Stimulated activated CD8-positive, alpha-beta memory T cell treated with anti-CD3 and anti-CD28 coated beads, Interleukin-2, amount 100 ng/mL, for 1 hour (primary cell): Measurements from ENCODE around the gene INTS6.

ENCODE experiments used
- DNase-seq, 2 donors: peaks; one replicate each; pipeline ENCODE4 v3.0.0-alpha.2; 2020; ENCODE audit warnings: low read depth in 2 of 2

The INTS6 gene

GRCh38 chr13:51452361-51453206, at the start of gene INTS6:
INTS6 (minus strand) TSS chr13:51453036; CDS start chr13:51452525, 511 bp downstream.
- DNase-seq: peak; percentile 96 to 98

- DNase-seq: no peak
These were observed 49.4 kb upstream of the INTS6 start for GRCh38 chr13:51502153-51502651.

GRCh38 chr13:51501592-51502152, 48.8 kb upstream of the INTS6 start:
- no peak for DNase-seq

- no peak for DNase-seq
These were observed 48.3 kb upstream of the INTS6 start for GRCh38 chr13:51501096-51501495.

GRCh38 chr13:51500687-51501086, 47.9 kb upstream of the INTS6 start:
- DNase-seq: no peak

- DNase-seq: no peak
These were observed 47.0 kb upstream of the INTS6 start for GRCh38 chr13:51499841-51500240.

- no peak for DNase-seq
These were observed 42.5 kb upstream of the INTS6 start for GRCh38 chr13:51495316-51495715.

GRCh38 chr13:51494156-51494555, 41.3 kb upstream of the INTS6 start:
- DNase-seq: no peak

- no peak for DNase-seq
These were observed 35.4 kb upstream of the INTS6 start for GRCh38 chr13:51488212-51488611.

- no peak for DNase-seq
These were observed 28.8 kb upstream of the INTS6 start for GRCh38 chr13:51481656-51482055.

- DNase-seq: no peak
These were observed 26.3 kb upstream of the INTS6 start for GRCh38 chr13:51479199-51479523.

- DNase-seq: no peak
These were observed 25.8 kb upstream of the INTS6 start for GRCh38 chr13:51478418-51479198.

GRCh38 chr13:51477653-51478324, 25.0 kb upstream of the INTS6 start:
- DNase-seq: no peak

GRCh38 chr13:51477149-51477548, 24.3 kb upstream of the INTS6 start:
- no peak for DNase-seq

- no peak for DNase-seq
These were observed 23.1 kb upstream of the INTS6 start for GRCh38 chr13:51475727-51476501.

- no peak for DNase-seq
These were observed 17.0 kb upstream of the INTS6 start for GRCh38 chr13:51469790-51470189.

- no peak for DNase-seq
These were observed 14.9 kb upstream of the INTS6 start for GRCh38 chr13:51467730-51468129.

GRCh38 chr13:51465124-51465523, 12.3 kb upstream of the INTS6 start:
- DNase-seq: no peak

GRCh38 chr13:51457086-51457815, 4.4 kb upstream of the INTS6 start:
- no peak for DNase-seq

GRCh38 chr13:51456510-51456909, 3.7 kb upstream of the INTS6 start:
- DNase-seq: no peak

GRCh38 chr13:51455532-51455931, 2.7 kb upstream of the INTS6 start:
- DNase-seq: no peak
